H1 (cell line): ENCODE measurements around the gene SEMA4D.

Source experiments
- CTCF ChIP-seq, 3 experiments: IDR thresholded peaks; 1 replicate in 2 of 3; 2 replicates in 1 of 3; pipeline versions ENCODE4 v1.5.1 to v1.6.1; 2011; ENCODE audit warnings: low read length in 3 of 3, mild to moderate bottlenecking in 3 of 3, inconsistent platforms in 2 of 3, low read depth in 1 of 3, moderate library complexity in 1 of 3; ENCODE audit not compliant: insufficient read depth in 1 of 3; ENCODE audit errors: control extremely low read depth in 1 of 3
- EP300 ChIP-seq, 2 experiments: IDR thresholded peaks; 1 replicate in 1 of 2; 2 replicates in 1 of 2; pipeline ENCODE4 v1.6.1; 2011 to 2012; ENCODE audit warnings: low read depth in 2 of 2, low read length in 2 of 2, mild to moderate bottlenecking in 2 of 2, borderline replicate concordance in 1 of 2, inconsistent platforms in 1 of 2, moderate library complexity in 1 of 2
- EZH2 ChIP-seq: fragments of 200-600 bp; sonication (generic); IDR thresholded peaks from 2 replicates; pipeline ENCODE4 v1.7.1; 2012; ENCODE audit warnings: low read depth, mild to moderate bottlenecking, moderate library complexity, low read length, inconsistent platforms; ENCODE audit not compliant: severe bottlenecking
- GABPA ChIP-seq: IDR thresholded peaks from 2 replicates; pipeline ENCODE4 v1.6.1; 2011; ENCODE audit warnings: mild to moderate bottlenecking, low read length, moderate library complexity, borderline replicate concordance; ENCODE audit not compliant: insufficient read depth
- HDAC2 ChIP-seq, 2 experiments: fragments of 300-600 bp in 1 of 2; sonication (generic) in 1 of 2; IDR thresholded peaks; 2 replicates each; pipeline ENCODE4 v1.6.1; 2011 to 2012; ENCODE audit warnings: low read depth in 2 of 2, low read length in 2 of 2, mild to moderate bottlenecking in 2 of 2, moderate library complexity in 2 of 2, borderline replicate concordance in 1 of 2, inconsistent platforms in 1 of 2
- JUND ChIP-seq: IDR thresholded peaks from 2 replicates; pipeline ENCODE4 v1.6.1; 2011; ENCODE audit warnings: mild to moderate bottlenecking, improper control_type of control experiment, low read length
- KDM1A ChIP-seq: fragments of 200-600, 300-600 bp; sonication (generic); IDR thresholded peaks from 2 replicates; pipeline ENCODE4 v1.7.1; 2016; ENCODE audit warnings: mild to moderate bottlenecking, low read length, borderline replicate concordance
- MAX ChIP-seq: IDR thresholded peaks from 2 replicates; pipeline ENCODE4 v1.6.1; 2012; ENCODE audit warnings: inconsistent platforms
- PHF8 ChIP-seq: fragments of 200-600 bp; sonication (generic); conservative IDR thresholded peaks from 2 replicates; pipeline ENCODE4 v1.7.1; 2012; ENCODE audit warnings: low read depth, mild to moderate bottlenecking, inconsistent platforms, low read length, moderate library complexity
- RXRA ChIP-seq: IDR thresholded peaks from 2 replicates; pipeline ENCODE4 v1.6.1; 2011; ENCODE audit warnings: low read depth, mild to moderate bottlenecking, low read length, moderate library complexity; ENCODE audit not compliant: insufficient read depth
- SP4 ChIP-seq: IDR thresholded peaks from 2 replicates; pipeline ENCODE4 v1.6.1; 2012; ENCODE audit warnings: low read length, inconsistent platforms
- TAF7 ChIP-seq: optimal IDR thresholded peaks from 2 replicates; pipeline ENCODE3; 2011; ENCODE audit warnings: low read depth, mild to moderate bottlenecking, inconsistent platforms, low read length, moderate library complexity, borderline replicate concordance
- TBP ChIP-seq: IDR thresholded peaks from 2 replicates; pipeline ENCODE4 v1.6.1; 2011; ENCODE audit warnings: low read depth, low read length, improper control_type of control experiment
- USF2 ChIP-seq: IDR thresholded peaks from 2 replicates; pipeline ENCODE4 v1.6.1; 2011; ENCODE audit warnings: low read length, improper control_type of control experiment

- TF ChIP-seq TAF7 (no peak), GABPA (no peak), CTCF (IDR thresholded peaks at IDR 0.05; ENCODE audit: control extremely low read depth in 1 of 3, insufficient read depth in 1 of 3, low read depth in 1 of 3, low read length in 3 of 3) (no peak), KDM1A (no peak), TBP (no peak), USF2 (no peak), HDAC2 (IDR thresholded peaks at IDR 0.05; ENCODE audit: borderline replicate concordance in 1 of 2, low read depth in 2 of 2, low read length in 2 of 2) (no peak), PHF8 (no peak), RXRA (no peak), JUND (no peak), SP4 (no peak), EP300 (IDR thresholded peaks at IDR 0.05; ENCODE audit: borderline replicate concordance in 1 of 2, low read depth in 2 of 2, low read length in 2 of 2) (no peak), MAX (no peak), EZH2 (no peak)
Measured at GRCh38 chr9:89470224-89470839, 27.6 kb downstream of the SEMA4D start.
